CD14-positive monocyte (primary cell): Measurements from ENCODE around the gene OR4K2. TPM values are rescaled to one million over a fixed set of nuclear protein-coding genes. Genes with fewer than 3 reads are reported as not detected.

Experiments
- DNase-seq, 3 donors: peaks; one replicate each; pipeline ENCODE4 v3.0.0-alpha.2; 2011 to 2022
- H2AFZ ChIP-seq: 2 replicates; pipeline ENCODE4 v1.6.0; 2012; ENCODE audit warnings: mild to moderate bottlenecking, low read depth, low read length, inconsistent platforms; ENCODE audit not compliant: insufficient read depth, poor library complexity, severe bottlenecking
- H3K27ac ChIP-seq, 2 donors: 1 replicate in 1 of 2; 2 replicates in 1 of 2; pipeline ENCODE4 v1.5.1; 2012 to 2013; ENCODE audit warnings: low read length in 2 of 2, control low read depth in 1 of 2, inconsistent platforms in 1 of 2, low read depth in 1 of 2, mild to moderate bottlenecking in 1 of 2
- H3K27me3 ChIP-seq, 2 donors: one replicate each; pipeline versions ENCODE4 v1.6.0 to v1.6.1; 2011 to 2013; ENCODE audit warnings: low read length in 2 of 2; ENCODE audit not compliant: control insufficient read depth in 2 of 2, insufficient read depth in 2 of 2
- H3K36me3 ChIP-seq, 2 donors: replicated peaks in 1 of 2; 1 replicate in 1 of 2; 2 replicates in 1 of 2; pipeline versions ENCODE4 v1.5.1 to v1.6.1; 2012 to 2013; ENCODE audit warnings: low read length in 2 of 2, control low read depth in 1 of 2, inconsistent platforms in 1 of 2, mild to moderate bottlenecking in 1 of 2; ENCODE audit not compliant: insufficient read depth in 2 of 2, control insufficient read depth in 1 of 2
- H3K4me1 ChIP-seq, 2 donors: 1 replicate in 1 of 2; 2 replicates in 1 of 2; pipeline versions ENCODE4 v1.5.1 to v1.6.1; 2012 to 2013; ENCODE audit warnings: low read length in 2 of 2, control low read depth in 1 of 2, inconsistent platforms in 1 of 2, mild to moderate bottlenecking in 1 of 2, moderate library complexity in 1 of 2; ENCODE audit not compliant: insufficient read depth in 2 of 2, control insufficient read depth in 1 of 2
- H3K4me2 ChIP-seq: replicated peaks from 2 replicates; pipeline ENCODE3; 2012; ENCODE audit warnings: low read length, moderate library complexity, mild to moderate bottlenecking; ENCODE audit not compliant: poor library complexity, severe bottlenecking; ENCODE audit errors: extremely low read depth
- H3K4me3 ChIP-seq, 3 experiments: fragments of 200-600 bp in 1 of 3; sonication (generic) in 1 of 3; replicated peaks in 1 of 3; 1 replicate in 2 of 3; 2 replicates in 1 of 3; pipeline ENCODE4 v1.5.1; 2011 to 2013; ENCODE audit warnings: low read length in 3 of 3, mild to moderate bottlenecking in 3 of 3, control low read depth in 2 of 3, low read depth in 2 of 3, inconsistent platforms in 1 of 3, moderate library complexity in 1 of 3
- H3K79me2 ChIP-seq: 2 replicates; pipeline ENCODE4 v1.6.0; 2012; ENCODE audit warnings: mild to moderate bottlenecking, control low read depth, inconsistent platforms, low read length, moderate library complexity; ENCODE audit not compliant: insufficient read depth
- H3K9ac ChIP-seq: 2 replicates; pipeline ENCODE4 v1.6.0; 2017; ENCODE audit warnings: low read length, mild to moderate bottlenecking; ENCODE audit not compliant: insufficient read depth, poor library complexity, severe bottlenecking
- H3K9me3 ChIP-seq, 2 donors: replicated peaks in 1 of 2; 1 replicate in 1 of 2; 2 replicates in 1 of 2; pipeline versions ENCODE4 v1.5.1 to v1.6.1; 2012 to 2013; ENCODE audit warnings: low read length in 2 of 2, control low read depth in 1 of 2; ENCODE audit not compliant: control insufficient read depth in 1 of 2, insufficient read depth in 1 of 2
- H4K20me1 ChIP-seq: 2 replicates; pipeline ENCODE4 v1.6.0; 2012; ENCODE audit warnings: mild to moderate bottlenecking, low read length, control low read depth, moderate library complexity; ENCODE audit not compliant: insufficient read depth
- H3K27ac Mint-ChIP-seq, 7 donors: one replicate each; pipeline ENCODE4 v1.8.0; 2020; ENCODE audit warnings: mild to moderate bottlenecking in 7 of 7, mixed read lengths in 7 of 7, moderate library complexity in 6 of 7, inconsistent platforms in 2 of 7
- H3K27me3 Mint-ChIP-seq, 3 donors: one replicate each; pipeline ENCODE4 v1.8.0; 2021 to 2022; ENCODE audit warnings: low read depth in 3 of 3, mild to moderate bottlenecking in 3 of 3, mixed read lengths in 3 of 3, moderate library complexity in 3 of 3, inconsistent platforms in 1 of 3
- H3K36me3 Mint-ChIP-seq, 2 donors: one replicate each; pipeline ENCODE4 v1.8.0; 2020; ENCODE audit warnings: mixed read lengths in 2 of 2, inconsistent platforms in 1 of 2, mild to moderate bottlenecking in 1 of 2
- H3K4me1 Mint-ChIP-seq: one replicate; pipeline ENCODE4 v1.8.0; 2020; ENCODE audit warnings: mild to moderate bottlenecking, mixed read lengths
- H3K4me3 Mint-ChIP-seq, 2 donors: one replicate each; pipeline ENCODE4 v1.8.0; 2020; ENCODE audit warnings: mild to moderate bottlenecking in 2 of 2, mixed read lengths in 2 of 2, moderate library complexity in 1 of 2
- H3K9me3 Mint-ChIP-seq, 7 donors: one replicate each; pipeline ENCODE4 v1.8.0; 2020 to 2022; ENCODE audit warnings: mixed read lengths in 7 of 7, mild to moderate bottlenecking in 6 of 7, moderate library complexity in 6 of 7, inconsistent platforms in 2 of 7
- WGBS: methylation state at CpG from one replicate; pipeline ENCODE4 v1.1.5; 2013; ENCODE audit warnings: missing lambda C conversion rate; ENCODE audit not compliant: insufficient coverage; 5-methylcytosine and 5-hydroxymethylcytosine counted together
- intact Hi-C, 2 donors: fragments of 100-400 bp; cut with micrococcal nuclease; formaldehyde crosslinking; loops; one replicate each; pipeline versions ENCODE4 v1.15.0 to v1.15.1; 2023
- polyA plus RNA-seq, 3 donors: library from polyadenylated mRNA; depleted of rRNA in 1 of 3; unstranded in 2 of 3; stranded (reverse) in 1 of 3; fragments of 300-500 nt in 2 of 3; fragments of >200 nt in 1 of 3; fragmentation: Illumina TruSeq in 2 of 3; gene quantifications; 1 replicate in 2 of 3; 2 replicates in 1 of 3; pipeline ENCODE4 v1.2.3, GENCODE V29; 2012 to 2021
- TF ChIP-seq, protein P1 (sequence below): fragments of 200-600 bp; IDR thresholded peaks from one replicate; pipeline ENCODE4 v1.8.0; 2022; ENCODE audit warnings: antibody characterized with exemption, mild to moderate bottlenecking

Gene OR4K2
- polyA plus RNA-seq, 3 donors, result not detected

DNA sequence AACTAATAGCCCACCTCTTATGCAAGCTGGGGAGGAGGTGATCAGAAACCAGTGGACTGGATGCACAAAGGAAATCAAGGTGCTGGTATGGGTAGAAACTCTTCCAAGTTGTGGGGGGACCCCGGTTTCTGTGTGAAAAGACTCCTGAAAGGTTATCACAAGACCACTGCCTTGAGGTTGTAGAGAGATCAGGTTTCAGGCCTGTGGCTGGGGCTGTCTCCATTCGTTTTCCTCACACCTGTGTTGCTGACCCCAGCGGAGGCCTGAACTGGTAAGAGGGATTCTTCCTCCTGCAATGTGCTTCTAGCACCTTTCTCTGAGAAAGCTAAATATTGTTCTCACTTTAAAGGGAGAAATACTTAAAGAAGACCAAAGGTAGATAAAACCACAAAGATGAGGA is 36.2 kb downstream of the OR4K2 start:
- Histone ChIP-seq H3K9ac (no peak overlapping the region), H4K20me1 (no peaks in the 10 kb centered on the region), H2AFZ (no peak overlapping the region), H3K4me1 (no peaks in the 10 kb centered on the region), H3K4me2 (no peak overlapping the region), H3K36me3 (no peaks in the 10 kb centered on the region), H3K79me2 (no peaks in the 10 kb centered on the region), H3K9me3 (peaks cover 0 to 5% of the 10 kb centered on the region in 2 donors), H3K4me3 (no peak overlapping the region), H3K27me3 (no peaks in the 10 kb centered on the region), H3K27ac (no peak overlapping the region)
- H3K4me1 Mint-ChIP-seq, result no peaks in the 10 kb centered on the region
- intact Hi-C loops, result no loop called here
- peaks cover 0 to 6% (median 0%) of the 10 kb centered on the region in 3 donors for H3K27me3 Mint-ChIP-seq
- no peaks in the 10 kb centered on the region for H3K36me3 Mint-ChIP-seq
- TF ChIP-seq, protein P1, sequence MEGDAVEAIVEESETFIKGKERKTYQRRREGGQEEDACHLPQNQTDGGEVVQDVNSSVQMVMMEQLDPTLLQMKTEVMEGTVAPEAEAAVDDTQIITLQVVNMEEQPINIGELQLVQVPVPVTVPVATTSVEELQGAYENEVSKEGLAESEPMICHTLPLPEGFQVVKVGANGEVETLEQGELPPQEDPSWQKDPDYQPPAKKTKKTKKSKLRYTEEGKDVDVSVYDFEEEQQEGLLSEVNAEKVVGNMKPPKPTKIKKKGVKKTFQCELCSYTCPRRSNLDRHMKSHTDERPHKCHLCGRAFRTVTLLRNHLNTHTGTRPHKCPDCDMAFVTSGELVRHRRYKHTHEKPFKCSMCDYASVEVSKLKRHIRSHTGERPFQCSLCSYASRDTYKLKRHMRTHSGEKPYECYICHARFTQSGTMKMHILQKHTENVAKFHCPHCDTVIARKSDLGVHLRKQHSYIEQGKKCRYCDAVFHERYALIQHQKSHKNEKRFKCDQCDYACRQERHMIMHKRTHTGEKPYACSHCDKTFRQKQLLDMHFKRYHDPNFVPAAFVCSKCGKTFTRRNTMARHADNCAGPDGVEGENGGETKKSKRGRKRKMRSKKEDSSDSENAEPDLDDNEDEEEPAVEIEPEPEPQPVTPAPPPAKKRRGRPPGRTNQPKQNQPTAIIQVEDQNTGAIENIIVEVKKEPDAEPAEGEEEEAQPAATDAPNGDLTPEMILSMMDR, result no peak
- H3K27ac Mint-ChIP-seq, result no peak overlapping the region
- no peak overlapping the region for H3K4me3 Mint-ChIP-seq
- H3K9me3 Mint-ChIP-seq, result peaks cover 0 to 9% (median 8%) of the 10 kb centered on the region in 7 donors
- DNase-seq, result no peak
- WGBS, result 57% methylated on average over 1 of the region's 3 CpGs

DNA sequence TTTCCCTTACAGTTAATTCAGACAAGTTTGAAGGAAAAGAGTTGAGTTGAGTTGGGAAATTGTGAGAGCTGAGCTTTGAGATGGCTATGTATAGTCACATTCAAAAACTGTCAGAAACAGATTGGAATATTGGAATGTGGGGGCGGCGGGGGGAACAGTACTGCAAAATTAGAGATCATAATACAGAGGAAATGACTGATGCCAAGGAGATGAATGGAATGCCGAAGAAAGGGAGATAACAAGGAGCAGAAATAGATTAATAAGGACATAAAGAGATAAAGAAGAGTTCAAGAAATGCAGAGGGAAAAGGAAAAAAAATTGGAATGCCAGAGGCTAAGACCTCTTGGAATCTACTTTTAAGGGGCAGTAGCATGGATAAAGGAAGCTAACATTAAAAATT is 42.3 kb downstream of the OR4K2 start:
- peaks cover 0 to under 1% (median 0%) of the 10 kb centered on the region in 3 donors for H3K27me3 Mint-ChIP-seq
- no peaks in the 10 kb centered on the region for H3K27me3 ChIP-seq
- peaks cover 0 to 1% (median 0%) of the 10 kb centered on the region in 7 donors for H3K9me3 Mint-ChIP-seq
- H3K4me3 ChIP-seq, result no peak overlapping the region
- H2AFZ ChIP-seq, result no peak overlapping the region
- no peak for DNase-seq
- H3K27ac Mint-ChIP-seq, result no peak overlapping the region
- H3K9me3 ChIP-seq, result no peaks in the 10 kb centered on the region
- no peaks in the 10 kb centered on the region for H3K4me1 Mint-ChIP-seq
- no peaks in the 10 kb centered on the region for H3K79me2 ChIP-seq
- no peaks in the 10 kb centered on the region for H3K4me1 ChIP-seq
- 70% methylated on average over 3 of the region's 3 CpGs for WGBS
- no peaks in the 10 kb centered on the region for H3K36me3 Mint-ChIP-seq
- no peaks in the 10 kb centered on the region for H4K20me1 ChIP-seq
- H3K9ac ChIP-seq, result no peak overlapping the region
- H3K36me3 ChIP-seq, result no peaks in the 10 kb centered on the region
- no peak overlapping the region for H3K4me3 Mint-ChIP-seq
- no peak overlapping the region for H3K4me2 ChIP-seq
- TF ChIP-seq, protein P1, result no peak
- intact Hi-C loops, result no loop called here
- no peak overlapping the region for H3K27ac ChIP-seq
